ENCODE measurements around the gene NTN1.

DNA sequence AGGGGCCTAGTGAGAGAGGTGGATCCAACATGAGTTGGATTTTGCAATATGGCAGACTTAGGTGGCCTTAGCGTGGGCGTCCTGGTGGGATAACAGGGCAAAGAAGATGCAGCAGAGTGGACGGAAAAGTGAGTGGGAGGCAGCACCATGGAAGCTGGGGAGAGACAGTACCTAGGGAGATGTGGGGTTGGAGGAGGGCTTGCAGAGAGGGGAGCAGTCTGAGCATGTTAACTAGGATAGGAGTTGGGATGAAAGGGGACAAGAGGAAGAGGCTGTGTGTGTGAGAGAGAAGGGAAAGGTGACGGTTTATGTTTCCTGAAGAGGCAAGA lies 120.1 kb downstream of the NTN1 start:
- TF ChIP-seq, protein P1, sequence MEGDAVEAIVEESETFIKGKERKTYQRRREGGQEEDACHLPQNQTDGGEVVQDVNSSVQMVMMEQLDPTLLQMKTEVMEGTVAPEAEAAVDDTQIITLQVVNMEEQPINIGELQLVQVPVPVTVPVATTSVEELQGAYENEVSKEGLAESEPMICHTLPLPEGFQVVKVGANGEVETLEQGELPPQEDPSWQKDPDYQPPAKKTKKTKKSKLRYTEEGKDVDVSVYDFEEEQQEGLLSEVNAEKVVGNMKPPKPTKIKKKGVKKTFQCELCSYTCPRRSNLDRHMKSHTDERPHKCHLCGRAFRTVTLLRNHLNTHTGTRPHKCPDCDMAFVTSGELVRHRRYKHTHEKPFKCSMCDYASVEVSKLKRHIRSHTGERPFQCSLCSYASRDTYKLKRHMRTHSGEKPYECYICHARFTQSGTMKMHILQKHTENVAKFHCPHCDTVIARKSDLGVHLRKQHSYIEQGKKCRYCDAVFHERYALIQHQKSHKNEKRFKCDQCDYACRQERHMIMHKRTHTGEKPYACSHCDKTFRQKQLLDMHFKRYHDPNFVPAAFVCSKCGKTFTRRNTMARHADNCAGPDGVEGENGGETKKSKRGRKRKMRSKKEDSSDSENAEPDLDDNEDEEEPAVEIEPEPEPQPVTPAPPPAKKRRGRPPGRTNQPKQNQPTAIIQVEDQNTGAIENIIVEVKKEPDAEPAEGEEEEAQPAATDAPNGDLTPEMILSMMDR (IDR thresholded peaks at IDR 0.05; ENCODE audit: low read depth, low read length), result no peak
- no peak for TF ChIP-seq EZH2phosphoT487 (IDR thresholded peaks at IDR 0.05; ENCODE audit: low read depth)

All from OCI-LY3 (cell line).